ENCODE results near the gene ESR1. TPM values are rescaled to one million over a fixed set of nuclear protein-coding genes. Genes with fewer than 3 reads are reported as not detected.
"Not testable (repeated sequence)": the region's sequence is repeated elsewhere in the genome, so short reads cannot be mapped to it uniquely, and the experiment has no call there.

The ESR1 gene
- total RNA-seq, 1 donor from 2014 or later = not detected

- Mint-ChIP-seq H3K27me3 (peaks cover 5% of the 10 kb centered on the region), H3K4me1 (ENCODE audit: low read depth) (no peaks in the 10 kb centered on the region), H3K9me3 (ENCODE audit: low read depth) (no peaks in the 10 kb centered on the region), H3K27ac (no peak overlapping the region), H3K4me3 (ENCODE audit: low read depth) (no peak overlapping the region), H3K36me3 (ENCODE audit: insufficient read depth) (no peaks in the 10 kb centered on the region)
- TF ChIP-seq, protein P1, sequence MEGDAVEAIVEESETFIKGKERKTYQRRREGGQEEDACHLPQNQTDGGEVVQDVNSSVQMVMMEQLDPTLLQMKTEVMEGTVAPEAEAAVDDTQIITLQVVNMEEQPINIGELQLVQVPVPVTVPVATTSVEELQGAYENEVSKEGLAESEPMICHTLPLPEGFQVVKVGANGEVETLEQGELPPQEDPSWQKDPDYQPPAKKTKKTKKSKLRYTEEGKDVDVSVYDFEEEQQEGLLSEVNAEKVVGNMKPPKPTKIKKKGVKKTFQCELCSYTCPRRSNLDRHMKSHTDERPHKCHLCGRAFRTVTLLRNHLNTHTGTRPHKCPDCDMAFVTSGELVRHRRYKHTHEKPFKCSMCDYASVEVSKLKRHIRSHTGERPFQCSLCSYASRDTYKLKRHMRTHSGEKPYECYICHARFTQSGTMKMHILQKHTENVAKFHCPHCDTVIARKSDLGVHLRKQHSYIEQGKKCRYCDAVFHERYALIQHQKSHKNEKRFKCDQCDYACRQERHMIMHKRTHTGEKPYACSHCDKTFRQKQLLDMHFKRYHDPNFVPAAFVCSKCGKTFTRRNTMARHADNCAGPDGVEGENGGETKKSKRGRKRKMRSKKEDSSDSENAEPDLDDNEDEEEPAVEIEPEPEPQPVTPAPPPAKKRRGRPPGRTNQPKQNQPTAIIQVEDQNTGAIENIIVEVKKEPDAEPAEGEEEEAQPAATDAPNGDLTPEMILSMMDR (IDR thresholded peaks at IDR 0.05; ENCODE audit: unreplicated experiment) = no peak
- no peak for DNase-seq (ENCODE audit: low spot score, unreplicated experiment)
These were observed 50.8 kb downstream of the ESR1 start for GRCh38 chr6:151858294-151858693.

DNA sequence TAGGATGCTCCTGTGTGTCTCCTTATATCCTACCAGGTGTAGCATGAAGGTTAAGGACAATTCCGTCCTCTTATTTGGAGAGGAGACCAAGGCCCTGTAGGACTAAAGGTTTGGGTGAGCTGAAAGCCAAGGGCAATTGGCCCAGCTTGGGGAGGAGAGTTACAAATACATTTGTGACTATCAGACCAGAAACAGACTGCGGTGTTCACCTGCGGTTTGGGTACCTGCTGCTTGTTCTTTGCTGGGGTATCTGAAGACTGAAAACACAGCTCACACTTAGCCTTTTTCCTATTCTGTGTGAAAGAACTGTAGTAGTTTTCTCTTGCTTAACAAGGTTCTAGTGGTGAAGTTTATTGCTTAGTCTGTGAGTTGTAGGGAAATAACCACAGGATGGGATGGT lies 55.0 kb downstream of the ESR1 start:
- no peak for DNase-seq (ENCODE audit: low spot score, unreplicated experiment)
- TF ChIP-seq, protein P1 (IDR thresholded peaks at IDR 0.05; ENCODE audit: unreplicated experiment) = no peak
- Mint-ChIP-seq H3K4me3 (ENCODE audit: low read depth) (no peak overlapping the region), H3K27me3 (no peaks in the 10 kb centered on the region), H3K4me1 (ENCODE audit: low read depth) (no peaks in the 10 kb centered on the region), H3K27ac (no peak overlapping the region), H3K9me3 (ENCODE audit: low read depth) (peaks cover 3% of the 10 kb centered on the region), H3K36me3 (ENCODE audit: insufficient read depth) (no peaks in the 10 kb centered on the region)

GRCh38 chr6:151867361-151867869 lies 59.9 kb downstream of the ESR1 start:
- not testable (repeated sequence) for H3K36me3 Mint-ChIP-seq (ENCODE audit: insufficient read depth); DNase-seq (ENCODE audit: low spot score, unreplicated experiment); H3K27ac Mint-ChIP-seq

GRCh38 chr6:151869345-151869744 lies 61.9 kb downstream of the ESR1 start:
- H3K27me3 Mint-ChIP-seq = no peaks in the 10 kb centered on the region
- DNase-seq (ENCODE audit: low spot score, unreplicated experiment) = no peak
- no peaks in the 10 kb centered on the region for H3K4me1 Mint-ChIP-seq (ENCODE audit: low read depth)
- H3K9me3 Mint-ChIP-seq (ENCODE audit: low read depth) = peaks cover 6% of the 10 kb centered on the region
- H3K27ac Mint-ChIP-seq = no peak overlapping the region
- H3K4me3 Mint-ChIP-seq (ENCODE audit: low read depth) = no peak overlapping the region
- H3K36me3 Mint-ChIP-seq (ENCODE audit: insufficient read depth) = no peaks in the 10 kb centered on the region
- TF ChIP-seq, protein P1 (IDR thresholded peaks at IDR 0.05; ENCODE audit: unreplicated experiment) = no peak

More at GRCh38 chr6:151867361-151867869, 59.9 kb downstream of the ESR1 start:
- not testable (repeated sequence) for H3K9me3 Mint-ChIP-seq (ENCODE audit: low read depth); H3K27me3 Mint-ChIP-seq; H3K4me1 Mint-ChIP-seq (ENCODE audit: low read depth); H3K4me3 Mint-ChIP-seq (ENCODE audit: low read depth)

- no peaks in the 10 kb centered on the region for H3K4me1 Mint-ChIP-seq (ENCODE audit: low read depth)
- no peaks in the 10 kb centered on the region for H3K36me3 Mint-ChIP-seq (ENCODE audit: insufficient read depth)
- no peak overlapping the region for H3K27ac Mint-ChIP-seq
- H3K27me3 Mint-ChIP-seq = no peaks in the 10 kb centered on the region
- DNase-seq (ENCODE audit: low spot score, unreplicated experiment) = no peak
- H3K4me3 Mint-ChIP-seq (ENCODE audit: low read depth) = no peak overlapping the region
- TF ChIP-seq, protein P1 (IDR thresholded peaks at IDR 0.05; ENCODE audit: unreplicated experiment) = no peak
- peaks cover 6% of the 10 kb centered on the region for H3K9me3 Mint-ChIP-seq (ENCODE audit: low read depth)
These were observed 62.3 kb downstream of the ESR1 start for GRCh38 chr6:151869787-151870186.

GRCh38 chr6:151870375-151870774 lies 62.9 kb downstream of the ESR1 start:
- no peak for DNase-seq (ENCODE audit: low spot score, unreplicated experiment)
- Mint-ChIP-seq H3K4me1 (ENCODE audit: low read depth) (no peaks in the 10 kb centered on the region), H3K36me3 (ENCODE audit: insufficient read depth) (no peaks in the 10 kb centered on the region), H3K4me3 (ENCODE audit: low read depth) (no peak overlapping the region), H3K9me3 (ENCODE audit: low read depth) (peaks cover 3% of the 10 kb centered on the region), H3K27ac (no peak overlapping the region), H3K27me3 (no peaks in the 10 kb centered on the region)
- TF ChIP-seq, protein P1 (IDR thresholded peaks at IDR 0.05; ENCODE audit: unreplicated experiment) = no peak
